Right lobe of liver (tissue), 6 donors: ENCODE measurements around the gene PFKL. TPM values are rescaled to one million over a fixed set of nuclear protein-coding genes. Genes with fewer than 3 reads are reported as not detected.

Experiments used
- ATAC-seq, 4 donors: fragments of 200-7000 bp; cut with Tn5 transposase; one replicate each; pipeline ENCODE4 v1.9.1; 2020; ENCODE audit warnings: mild to moderate bottlenecking in 4 of 4, moderate library complexity in 4 of 4
- DNase-seq, 3 donors: peaks; one replicate each; pipeline ENCODE4 v3.0.0-alpha.2; 2020
- H3K27ac ChIP-seq, 3 donors: fragments of 200-600 bp; one replicate each; pipeline ENCODE4 v1.8.0; 2022
- H3K27me3 ChIP-seq, 2 donors: fragments of 200-600 bp; one replicate each; pipeline ENCODE4 v1.8.0; 2022
- H3K36me3 ChIP-seq, 4 donors: fragments of 200-600 bp; sonication (generic) in 1 of 4; one replicate each; pipeline versions ENCODE4 v1.5.1 to v1.8.0; 2017 to 2022; ENCODE audit warnings: control low read depth in 1 of 4
- H3K4me1 ChIP-seq, 4 donors: fragments of 200-600 bp; sonication (generic) in 1 of 4; one replicate each; pipeline versions ENCODE4 v1.5.1 to v1.8.0; 2017 to 2022; ENCODE audit warnings: control low read depth in 1 of 4
- H3K4me3 ChIP-seq, 3 donors: fragments of 200-600 bp; one replicate each; pipeline ENCODE4 v1.8.0; 2022
- H3K9me3 ChIP-seq, 4 donors: fragments of 200-600 bp; sonication (generic) in 1 of 4; one replicate each; pipeline versions ENCODE4 v1.5.1 to v1.8.0; 2017 to 2022; ENCODE audit warnings: control low read depth in 1 of 4
- POLR2A ChIP-seq: fragments of 450-650 bp; IDR thresholded peaks from one replicate; pipeline ENCODE4 v1.6.1; 2017; ENCODE audit warnings: antibody characterized with exemption, mild to moderate bottlenecking
- WGBS: methylation state at CpG from one replicate; pipeline ENCODE4 v1.1.6; 2018; ENCODE audit warnings: low coverage, low lambda C conversion rate; ENCODE audit not compliant: insufficient coverage; ENCODE audit errors: missing lambda C conversion rate; 5-methylcytosine and 5-hydroxymethylcytosine counted together
- intact Hi-C, 2 donors: fragments of 100-400 bp; cut with DNase I; formaldehyde crosslinking; loops; one replicate each; pipeline versions ENCODE4 v1.11.2 to v1.14.1; 2022
- total RNA-seq, 6 experiments: library from RNA; depleted of rRNA in 2 of 6; stranded (reverse); fragments of >200 nt in 2 of 6; fragmentation: NEBNext Ultra II Directional in 3 of 6; extraction: Animal tissue kit (Norgen Biotek cat#: 25700) in 3 of 6; gene quantifications; one replicate each; pipeline versions ENCODE4 v1.1.0 to v1.2.4, GENCODE V29; 2016 to 2023
- TF ChIP-seq, protein P1 (sequence below), 4 donors: fragments of 200-600 bp in 3 of 4; fragments of 450-650 bp in 1 of 4; IDR thresholded peaks; one replicate each; pipeline versions ENCODE4 v1.5.1 to v1.8.0; 2016 to 2022; ENCODE audit warnings: antibody characterized with exemption in 4 of 4, mild to moderate bottlenecking in 2 of 4
- donor health status: DM: no; HTN: yes; CAD: no.
- donor health status: DM: no; HTN: no; CAD: no.
- donor health status: DM: no; HTN: no; CAD: no.
- donor health status: DM: no; HTN: yes; CAD: no.
- donor health status: DM: no; HTN: yes; CAD: no.

PFKL gene
- total RNA-seq, 6 experiments from 2014 or later: 68.3 to 97.6 (median 73.7) TPM

GRCh38 chr21:44262338-44263056, 37.4 kb upstream of the PFKL start:
- 83% methylated on average over 12 of the region's 12 CpGs for WGBS
- intact Hi-C loops: no loop called here
- peak in 1 of 3 donors; percentile 39 for DNase-seq

GRCh38 chr21:44263221-44263760, 36.6 kb upstream of the PFKL start:
- H3K4me3 ChIP-seq: no peak overlapping the region
- intact Hi-C loops: no loop called here
- WGBS: 49% methylated on average over 2 of the region's 18 CpGs
- H3K9me3 ChIP-seq: no peaks in the 10 kb centered on the region
- no peaks in the 10 kb centered on the region for H3K4me1 ChIP-seq
- peak in 1 of 3 donors; percentile 54 for DNase-seq
- no peak overlapping the region for H3K27ac ChIP-seq
- peak in 1 of 4 donors; percentile 4 for ATAC-seq
- H3K27me3 ChIP-seq: no peaks in the 10 kb centered on the region
- H3K36me3 ChIP-seq: no peaks in the 10 kb centered on the region
- no peak for TF ChIP-seq POLR2A
- TF ChIP-seq, protein P1, sequence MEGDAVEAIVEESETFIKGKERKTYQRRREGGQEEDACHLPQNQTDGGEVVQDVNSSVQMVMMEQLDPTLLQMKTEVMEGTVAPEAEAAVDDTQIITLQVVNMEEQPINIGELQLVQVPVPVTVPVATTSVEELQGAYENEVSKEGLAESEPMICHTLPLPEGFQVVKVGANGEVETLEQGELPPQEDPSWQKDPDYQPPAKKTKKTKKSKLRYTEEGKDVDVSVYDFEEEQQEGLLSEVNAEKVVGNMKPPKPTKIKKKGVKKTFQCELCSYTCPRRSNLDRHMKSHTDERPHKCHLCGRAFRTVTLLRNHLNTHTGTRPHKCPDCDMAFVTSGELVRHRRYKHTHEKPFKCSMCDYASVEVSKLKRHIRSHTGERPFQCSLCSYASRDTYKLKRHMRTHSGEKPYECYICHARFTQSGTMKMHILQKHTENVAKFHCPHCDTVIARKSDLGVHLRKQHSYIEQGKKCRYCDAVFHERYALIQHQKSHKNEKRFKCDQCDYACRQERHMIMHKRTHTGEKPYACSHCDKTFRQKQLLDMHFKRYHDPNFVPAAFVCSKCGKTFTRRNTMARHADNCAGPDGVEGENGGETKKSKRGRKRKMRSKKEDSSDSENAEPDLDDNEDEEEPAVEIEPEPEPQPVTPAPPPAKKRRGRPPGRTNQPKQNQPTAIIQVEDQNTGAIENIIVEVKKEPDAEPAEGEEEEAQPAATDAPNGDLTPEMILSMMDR (IDR thresholded peaks at IDR 0.05): no peak

More at GRCh38 chr21:44262338-44263056, 37.4 kb upstream of the PFKL start:
- H3K36me3 ChIP-seq: no peaks in the 10 kb centered on the region
- no peaks in the 10 kb centered on the region for H3K4me1 ChIP-seq
- no peaks in the 10 kb centered on the region for H3K27me3 ChIP-seq
- H3K9me3 ChIP-seq: no peaks in the 10 kb centered on the region
- TF ChIP-seq, protein P1 (IDR thresholded peaks at IDR 0.05): no peak
- TF ChIP-seq POLR2A: no peak
- H3K27ac ChIP-seq: no peak overlapping the region
- ATAC-seq: no peak
- no peak overlapping the region for H3K4me3 ChIP-seq

DNA sequence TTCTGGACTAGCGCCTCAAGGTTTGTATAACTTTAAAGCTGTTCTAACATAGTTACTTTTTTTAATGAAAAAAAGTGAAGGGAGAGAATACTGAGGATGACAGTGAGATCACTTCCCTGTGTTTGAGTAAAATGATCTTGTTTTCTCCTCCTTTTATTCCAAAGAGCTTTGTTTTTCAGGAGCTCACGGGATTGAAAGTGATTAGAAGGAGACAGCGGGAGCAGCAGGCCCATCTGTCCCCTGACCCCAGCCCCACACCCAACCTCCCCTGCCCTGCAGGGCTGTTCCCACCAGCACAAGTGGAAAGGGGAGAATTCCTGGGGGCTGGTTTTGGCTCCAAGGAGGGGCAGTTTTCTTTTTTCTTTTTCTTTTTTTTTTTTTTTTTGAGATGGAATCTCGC, 36.1 kb upstream of the PFKL start:
- no peak for ATAC-seq
- DNase-seq: peak in 1 of 3 donors; percentile 32
- Histone ChIP-seq H3K9me3 (no peaks in the 10 kb centered on the region), H3K4me3 (no peak overlapping the region), H3K27ac (no peak overlapping the region), H3K27me3 (no peaks in the 10 kb centered on the region), H3K4me1 (no peaks in the 10 kb centered on the region), H3K36me3 (no peaks in the 10 kb centered on the region)
- no peak for TF ChIP-seq POLR2A
- TF ChIP-seq, protein P1 (IDR thresholded peaks at IDR 0.05): no peak
- 73% methylated on average over 2 of the region's 4 CpGs for WGBS
- intact Hi-C loops: no loop called here

DNA sequence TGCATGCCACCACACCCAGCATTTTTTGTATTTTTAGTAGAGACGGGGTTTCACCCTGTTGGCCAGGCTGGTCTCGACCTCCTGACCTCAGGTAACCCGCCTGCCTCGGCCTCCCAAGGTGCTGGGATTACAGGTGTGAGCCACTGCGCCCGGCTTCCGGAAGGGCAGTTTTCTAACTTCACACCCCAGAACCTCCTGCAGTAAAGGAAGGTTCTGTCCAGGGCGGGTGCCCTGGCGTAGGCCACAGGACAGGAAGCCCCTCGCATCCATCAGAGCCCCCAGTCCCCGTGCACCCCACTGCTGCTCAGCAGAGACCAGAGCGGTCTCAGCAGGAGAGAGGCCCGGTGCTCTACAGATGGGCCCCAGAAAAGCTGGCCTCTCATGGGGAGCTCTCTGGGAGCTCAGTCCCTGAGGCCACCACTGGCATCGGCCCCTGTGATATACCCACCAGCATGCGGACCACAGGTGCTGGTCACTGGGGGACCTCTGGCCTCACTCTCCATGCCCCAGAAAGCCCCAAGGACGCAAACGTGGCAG, 34.1 kb upstream of the PFKL start:
- intact Hi-C loops: no loop called here
- H3K4me1 ChIP-seq: no peaks in the 10 kb centered on the region
- WGBS: 100% methylated on average over 3 of the region's 17 CpGs
- no peaks in the 10 kb centered on the region for H3K9me3 ChIP-seq
- H3K27me3 ChIP-seq: no peaks in the 10 kb centered on the region
- DNase-seq: peak in 1 of 3 donors; percentile 35
- TF ChIP-seq, protein P1 (IDR thresholded peaks at IDR 0.05): no peak
- TF ChIP-seq POLR2A: no peak
- H3K4me3 ChIP-seq: no peak overlapping the region
- no peaks in the 10 kb centered on the region for H3K36me3 ChIP-seq
- no peak for ATAC-seq
- no peak overlapping the region for H3K27ac ChIP-seq
